GM18517 (cell line): ENCODE results near the gene KRTAP5-7.

Experiments used
- ATAC-seq: cut with Tn5 transposase; IDR thresholded peaks from one replicate; pipeline ENCODE4 v1.9.1; 2021; ENCODE audit warnings: mild to moderate bottlenecking, moderate library complexity; ENCODE audit not compliant: unreplicated experiment

Gene KRTAP5-7

DNA sequence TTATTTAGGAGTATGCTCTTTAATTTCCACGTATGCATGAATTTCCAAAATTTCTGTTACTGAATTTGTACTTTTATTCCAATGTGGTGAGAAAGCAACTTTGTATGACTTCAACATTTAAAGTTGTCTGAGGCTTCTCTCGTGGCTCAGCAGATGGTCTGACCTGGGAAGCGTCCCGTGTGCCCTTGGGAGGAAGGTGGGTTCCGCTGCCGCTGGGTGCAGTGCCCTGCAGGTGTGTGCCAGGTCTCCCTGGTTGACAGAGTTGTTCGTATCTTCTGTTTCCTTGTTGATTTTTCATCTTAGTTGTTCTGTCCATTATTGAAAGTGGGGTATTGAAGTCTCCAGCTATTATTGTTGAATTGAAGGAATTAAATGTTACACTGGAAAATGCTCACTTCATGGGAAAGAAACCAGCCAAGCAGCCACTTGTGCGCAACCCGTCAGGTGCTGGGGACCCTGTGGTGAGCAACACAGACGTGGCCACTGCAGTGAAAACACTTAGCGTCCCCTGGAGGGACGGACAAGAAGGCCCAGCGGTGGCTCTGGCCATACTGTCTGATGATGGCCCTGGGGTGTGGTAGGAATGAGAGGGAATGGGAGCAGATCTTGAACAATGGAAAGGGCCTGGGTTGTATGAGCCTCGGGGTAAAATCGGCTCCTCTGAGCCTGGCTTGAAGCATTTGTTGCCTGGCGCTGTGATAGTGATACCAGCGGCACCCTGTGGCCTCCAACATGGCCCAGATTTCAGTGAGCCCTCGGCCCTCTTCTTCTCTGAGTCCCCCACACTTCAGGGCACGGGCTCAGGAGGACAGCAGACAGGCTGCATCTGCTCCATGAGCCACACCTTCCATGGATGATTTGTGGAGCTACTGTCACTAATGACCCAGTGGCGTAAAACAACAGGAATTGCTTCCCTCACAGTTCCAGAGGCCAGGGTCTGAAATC lies 31.5 kb upstream of the KRTAP5-7 start:
- no peak for ATAC-seq

GRCh38 chr11:71496421-71496820 lies 30.6 kb upstream of the KRTAP5-7 start:
- ATAC-seq = no peak

GRCh38 chr11:71498091-71498490 lies 29.0 kb upstream of the KRTAP5-7 start:
- ATAC-seq = no peak

DNA sequence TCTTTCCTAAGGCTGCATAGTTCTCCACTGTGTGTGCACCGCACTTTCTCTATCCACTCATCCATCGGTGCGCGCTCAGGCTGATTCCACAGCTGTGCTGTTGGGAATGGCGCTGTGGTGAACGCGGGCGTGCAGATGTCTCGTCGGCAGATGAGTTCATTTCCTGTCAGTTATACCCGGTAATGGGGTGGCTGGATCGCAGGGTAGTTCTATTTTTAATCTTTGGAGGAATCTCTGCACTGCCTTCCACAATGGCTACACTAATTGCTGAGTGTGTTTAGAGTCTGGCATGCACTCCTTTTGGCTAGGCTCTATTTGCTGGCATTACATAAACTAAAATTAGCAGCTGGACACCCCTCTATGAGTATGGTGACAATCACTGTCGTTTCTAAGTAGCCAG lies 27.9 kb upstream of the KRTAP5-7 start:
- no peak for ATAC-seq

- ATAC-seq = no peak
Observed at GRCh38 chr11:71499546-71499945, 27.5 kb upstream of the KRTAP5-7 start.

DNA sequence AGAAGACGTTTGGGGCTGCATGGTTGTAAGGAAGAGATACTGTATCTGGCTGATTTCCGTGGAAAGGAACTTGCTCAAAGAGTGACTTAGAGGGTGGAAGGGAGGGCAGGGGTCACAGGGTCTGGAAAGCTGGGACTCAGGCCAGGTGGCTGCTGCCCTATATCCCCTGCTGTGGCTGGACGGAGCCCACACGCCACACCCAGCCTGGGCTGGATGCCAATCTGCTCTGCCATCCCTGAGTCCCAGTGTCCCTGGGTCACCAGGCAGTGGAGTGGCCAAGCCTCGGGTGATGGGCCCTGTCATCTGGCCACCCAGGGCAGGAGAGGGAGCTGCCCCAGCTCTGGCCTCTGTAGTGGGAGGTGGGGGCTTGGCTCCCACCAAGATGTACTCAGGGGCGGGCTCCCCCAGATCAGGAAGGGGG lies 26.5 kb upstream of the KRTAP5-7 start:
- ATAC-seq = no peak

GRCh38 chr11:71501071-71501985 lies 25.7 kb upstream of the KRTAP5-7 start:
- ATAC-seq = no peak

DNA sequence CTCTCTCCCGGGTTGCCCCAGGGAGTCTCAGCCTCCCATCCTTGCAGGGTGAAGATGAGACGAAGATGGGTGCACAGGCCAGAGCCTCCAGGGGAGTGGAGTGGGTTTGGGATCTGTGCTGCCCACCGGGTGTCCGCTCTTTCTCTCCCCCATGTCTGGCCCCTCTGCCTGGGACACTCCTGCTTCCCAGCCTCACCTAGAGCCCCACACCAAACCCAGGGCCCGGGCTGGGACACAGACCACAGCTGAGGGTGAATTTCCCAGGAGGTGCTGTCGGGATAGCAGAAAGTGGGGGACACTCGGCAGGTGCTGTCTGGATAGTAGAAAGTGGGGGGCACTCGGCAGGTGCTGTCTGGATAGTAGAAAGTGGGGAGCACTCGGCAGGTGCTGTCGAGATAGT lies 25.0 kb upstream of the KRTAP5-7 start:
- no peak for ATAC-seq

DNA sequence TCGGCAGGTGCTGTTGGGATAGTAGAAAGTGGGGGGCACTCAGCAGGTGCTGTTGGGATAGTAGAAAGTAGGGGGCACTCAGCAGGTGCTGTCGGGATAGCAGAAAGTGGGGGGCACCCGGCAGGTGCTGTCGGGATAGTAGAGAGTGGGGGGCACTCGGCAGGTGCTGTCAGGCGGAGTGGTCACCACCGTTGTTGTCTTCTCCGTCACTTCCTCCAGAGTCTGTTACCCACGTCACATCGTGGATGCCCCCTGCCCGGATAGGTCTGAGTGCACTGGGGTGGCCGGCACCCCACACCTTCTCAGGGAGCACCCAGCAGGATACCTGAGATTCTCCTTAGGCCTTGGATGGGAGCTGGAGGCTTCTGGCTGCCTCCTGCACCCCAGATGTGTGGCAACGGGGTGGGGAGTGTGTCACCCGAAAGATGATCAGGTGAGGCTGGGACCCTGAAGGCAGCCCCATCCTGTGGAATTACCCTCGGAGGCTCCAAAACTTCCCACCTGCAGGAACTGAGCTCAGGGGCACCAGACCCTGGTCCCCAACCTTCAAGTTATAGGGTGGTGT lies 24.1 kb upstream of the KRTAP5-7 start:
- no peak for ATAC-seq

DNA sequence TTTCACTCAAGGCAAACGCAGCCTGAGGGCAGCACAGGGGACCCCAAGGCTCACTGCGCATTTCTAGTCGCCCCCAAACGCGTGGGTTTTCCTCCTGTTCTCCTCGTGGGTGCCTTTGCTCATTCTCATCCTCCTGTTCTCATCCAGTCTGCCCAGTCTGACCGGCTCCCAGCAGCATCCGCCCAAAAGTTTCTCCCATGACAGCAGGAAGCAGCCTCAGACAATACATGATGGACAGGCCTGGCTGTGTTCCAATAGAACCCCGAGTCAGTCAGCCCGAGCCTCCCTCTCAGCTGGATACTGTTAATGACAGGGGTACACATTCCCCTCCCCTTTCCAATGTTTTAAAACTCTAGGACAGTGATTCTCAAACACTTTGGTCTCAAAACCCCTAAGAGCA lies 22.5 kb upstream of the KRTAP5-7 start:
- no peak for ATAC-seq

- ATAC-seq = no peak
Observed at GRCh38 chr11:71505001-71505400, 22.1 kb upstream of the KRTAP5-7 start.

GRCh38 chr11:71505781-71506180 lies 21.3 kb upstream of the KRTAP5-7 start:
- no peak for ATAC-seq

GRCh38 chr11:71507102-71507501 lies 20.0 kb upstream of the KRTAP5-7 start:
- ATAC-seq = no peak

GRCh38 chr11:71518506-71519471 lies 8.3 kb upstream of the KRTAP5-7 start:
- no peak for ATAC-seq

GRCh38 chr11:71519546-71519945 lies 7.5 kb upstream of the KRTAP5-7 start:
- no peak for ATAC-seq

DNA sequence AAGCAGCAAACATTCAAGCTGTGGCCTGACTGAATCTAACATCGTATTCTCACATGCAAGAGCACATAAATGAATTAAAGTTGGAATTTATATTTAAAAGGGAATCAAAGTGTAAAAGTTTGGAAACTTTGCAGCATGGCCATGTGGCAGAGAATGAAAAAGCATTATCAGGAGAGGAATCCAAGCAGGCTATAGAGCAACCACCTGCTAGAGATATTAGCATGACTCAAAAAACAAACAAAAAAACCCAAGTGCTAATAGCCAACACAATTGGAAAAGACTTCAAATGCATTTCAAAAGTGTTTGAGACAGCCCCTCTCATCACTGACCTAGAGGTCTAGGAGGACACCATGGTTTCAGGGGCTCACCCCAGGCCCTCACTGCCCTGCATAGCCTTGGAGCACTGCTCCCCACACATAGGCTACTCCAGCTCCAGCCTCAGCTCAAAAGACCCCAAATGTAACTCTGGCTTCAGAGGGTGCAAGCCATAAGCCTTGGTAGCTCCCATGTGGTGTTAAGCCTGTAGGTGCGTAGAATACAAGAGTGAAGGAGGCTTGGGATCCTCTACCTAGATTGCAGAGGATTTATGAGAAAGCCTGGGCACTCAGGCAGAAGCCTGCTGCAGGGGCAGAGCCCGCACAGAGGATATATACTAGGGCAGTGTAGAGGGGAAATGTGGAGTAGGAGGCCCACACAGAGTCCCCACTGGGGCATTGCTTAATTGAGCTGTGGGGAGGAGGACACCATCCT lies 1.7 kb upstream of the KRTAP5-7 start:
- no peak for ATAC-seq

- ATAC-seq = no peak
Observed at GRCh38 chr11:71525938-71526495, 1.1 kb upstream of the KRTAP5-7 start.

DNA sequence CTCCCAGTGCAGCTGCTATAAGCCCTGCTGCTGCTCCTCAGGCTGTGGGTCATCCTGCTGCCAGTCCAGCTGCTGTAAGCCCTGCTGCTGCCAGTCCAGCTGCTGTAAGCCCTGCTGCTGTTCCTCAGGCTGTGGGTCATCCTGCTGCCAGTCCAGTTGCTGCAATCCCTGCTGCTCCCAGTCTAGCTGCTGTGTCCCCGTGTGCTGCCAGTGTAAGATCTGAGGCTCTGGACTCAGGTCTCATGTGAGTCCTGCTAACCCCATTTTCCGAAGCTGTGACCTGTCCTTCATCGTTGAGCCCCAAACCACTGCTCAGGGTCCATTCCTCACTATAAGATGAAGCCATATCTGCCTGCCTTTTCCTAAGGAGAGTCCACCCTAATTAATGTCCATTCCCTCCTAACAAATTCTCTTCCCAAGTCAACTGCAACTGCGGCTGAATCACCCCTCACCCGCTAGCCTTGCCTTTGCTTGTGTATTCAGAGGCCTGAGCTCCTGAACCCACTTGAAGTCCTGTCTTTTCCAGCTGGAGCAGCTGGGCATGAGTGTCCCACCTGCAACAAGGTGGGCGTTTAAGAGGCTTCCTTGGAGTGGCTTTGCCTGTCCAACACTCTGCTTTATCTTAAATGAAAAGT lies 626 bp downstream of the KRTAP5-7 start:
- ATAC-seq = no peak

DNA sequence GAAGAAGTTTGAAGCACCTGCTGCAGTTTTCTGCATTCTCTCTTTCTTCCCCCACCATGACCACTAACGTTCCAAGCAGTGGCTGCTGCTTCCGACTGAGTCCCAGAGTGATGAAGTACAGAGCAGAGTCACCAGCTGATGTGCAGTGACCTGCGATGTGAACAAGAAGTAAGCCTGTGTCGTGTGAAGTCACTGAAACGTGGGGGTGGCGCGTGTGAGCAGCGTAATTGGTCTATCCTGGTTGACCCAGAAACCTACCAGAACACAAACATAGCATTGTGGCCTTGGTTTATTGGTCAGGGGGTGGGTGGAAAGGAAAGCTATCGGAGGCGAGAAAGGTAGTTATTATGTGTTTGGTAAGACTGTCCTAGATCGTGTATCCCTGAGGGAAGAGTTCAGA lies 3.5 kb downstream of the KRTAP5-7 start:
- no peak for ATAC-seq
